GM21786 (cell line): ENCODE results near the gene SLC46A2.

ENCODE experiments used
- ATAC-seq: cut with Tn5 transposase; IDR thresholded peaks from one replicate; pipeline ENCODE4 v1.9.1; 2021; ENCODE audit not compliant: unreplicated experiment

The SLC46A2 gene

GRCh38 chr9:112886351-112886750 is 4.3 kb downstream of the SLC46A2 start:
- no peak for ATAC-seq

GRCh38 chr9:112885324-112885723 is 5.4 kb downstream of the SLC46A2 start:
- ATAC-seq, result no peak

- ATAC-seq, result no peak
Observed at GRCh38 chr9:112884721-112885120, 6.0 kb downstream of the SLC46A2 start.

GRCh38 chr9:112884101-112884500 is 6.6 kb downstream of the SLC46A2 start:
- ATAC-seq, result no peak

GRCh38 chr9:112881331-112881730 is 9.3 kb downstream of the SLC46A2 start:
- ATAC-seq, result no peak

GRCh38 chr9:112880650-112881049 is 10.0 kb downstream of the SLC46A2 start:
- ATAC-seq, result no peak

- no peak for ATAC-seq
Observed at GRCh38 chr9:112878752-112879151, 11.9 kb downstream of the SLC46A2 start.

GRCh38 chr9:112873773-112874405 is 16.8 kb downstream of the SLC46A2 start:
- no peak for ATAC-seq

GRCh38 chr9:112872019-112872418 is 18.7 kb downstream of the SLC46A2 start:
- ATAC-seq, result no peak

GRCh38 chr9:112870556-112870955 is 20.1 kb downstream of the SLC46A2 start:
- no peak for ATAC-seq

GRCh38 chr9:112869917-112870316 is 20.8 kb downstream of the SLC46A2 start:
- ATAC-seq, result no peak

GRCh38 chr9:112869041-112869529 is 21.6 kb downstream of the SLC46A2 start:
- ATAC-seq, result peak; percentile 66

- no peak for ATAC-seq
Observed at GRCh38 chr9:112868461-112868860, 22.2 kb downstream of the SLC46A2 start.

- no peak for ATAC-seq
Observed at GRCh38 chr9:112867275-112867991, 23.2 kb downstream of the SLC46A2 start.

- no peak for ATAC-seq
Observed at GRCh38 chr9:112866662-112867274, 23.9 kb downstream of the SLC46A2 start.

- ATAC-seq, result no peak
Observed at GRCh38 chr9:112864982-112865381, 25.7 kb downstream of the SLC46A2 start.

- no peak for ATAC-seq
Observed at GRCh38 chr9:112864403-112864802, 26.3 kb downstream of the SLC46A2 start.

- no peak for ATAC-seq
Observed at GRCh38 chr9:112863746-112864145, 26.9 kb downstream of the SLC46A2 start.

GRCh38 chr9:112863214-112863613 is 27.5 kb downstream of the SLC46A2 start:
- no peak for ATAC-seq

- no peak for ATAC-seq
Observed at GRCh38 chr9:112861638-112862555, 28.8 kb downstream of the SLC46A2 start.

GRCh38 chr9:112861155-112861554 is 29.5 kb downstream of the SLC46A2 start:
- no peak for ATAC-seq
